ENCODE results near the gene PCOLCE2. TPM values are rescaled to one million over a fixed set of nuclear protein-coding genes. Genes with fewer than 3 reads are reported as not detected.

The PCOLCE2 gene
- total RNA-seq, 2 donors from 2014 or later, result 79.1 to 148 TPM

DNA sequence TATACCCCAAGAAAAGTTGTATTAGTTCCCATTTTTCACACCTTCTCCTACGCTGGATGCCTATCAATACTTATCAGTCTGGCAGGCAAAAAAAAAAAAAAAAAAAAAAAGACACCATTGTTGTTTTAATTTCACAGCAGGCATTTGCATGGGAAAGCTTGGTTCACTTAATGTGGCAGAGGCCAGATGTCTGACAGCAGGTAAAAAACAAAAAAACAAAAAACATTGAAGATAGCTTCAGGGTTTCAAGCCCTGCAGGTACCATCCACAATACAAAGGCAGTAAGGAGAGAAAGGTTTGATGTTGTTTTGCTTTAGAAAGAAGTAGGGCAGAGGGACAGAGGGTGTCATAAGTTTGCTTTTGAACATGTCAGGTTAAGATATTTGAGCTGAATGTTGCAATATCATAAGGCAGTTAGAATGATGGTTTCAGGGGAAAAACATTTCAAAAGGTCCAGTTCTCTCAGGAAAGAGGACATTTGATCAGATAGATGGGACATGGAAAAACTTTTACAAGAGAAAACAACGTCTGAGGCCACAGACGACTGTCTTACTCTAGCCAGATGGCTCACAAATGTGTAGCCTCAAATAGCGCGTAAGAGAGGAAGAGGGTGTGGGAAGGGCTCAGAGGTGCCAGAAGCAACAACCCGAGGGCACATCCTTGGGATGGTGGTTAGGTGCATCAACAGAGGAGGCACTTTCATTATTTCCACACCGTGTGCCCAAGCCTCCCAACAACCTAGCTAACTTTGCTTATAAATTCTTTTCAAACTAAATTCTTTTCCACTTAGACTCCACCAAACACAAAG lies 25.7 kb downstream of the PCOLCE2 start:
- no peaks in the 10 kb centered on the region for H3K9me3 ChIP-seq

DNA sequence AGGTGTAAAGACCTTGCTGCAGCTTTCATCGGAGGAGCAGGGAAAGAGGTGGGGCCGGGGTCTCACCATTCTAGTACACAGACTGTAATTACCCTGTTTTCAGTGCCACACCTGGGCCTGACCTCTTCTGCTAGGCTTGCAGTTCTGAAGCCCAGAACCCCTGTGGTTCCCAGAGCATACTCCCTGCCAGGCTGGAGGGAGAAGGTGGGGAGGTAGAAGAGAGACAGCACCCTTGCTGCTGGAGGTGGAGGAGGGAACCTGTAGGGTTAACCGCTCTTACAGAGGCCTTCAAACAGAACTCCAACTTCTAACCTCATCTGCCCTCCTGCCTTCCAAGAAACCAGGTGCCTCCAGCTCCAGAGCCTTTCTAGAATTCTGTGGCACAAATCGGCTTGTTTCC lies 27.0 kb downstream of the PCOLCE2 start:
- no peak for DNase-seq (ENCODE audit: low spot score)
- Histone ChIP-seq H3K27me3 (no peaks in the 10 kb centered on the region), H3K36me3 (no peaks in the 10 kb centered on the region), H3K4me1 (peaks cover 0 to 10% of the 10 kb centered on the region in 2 donors), H3K4me3 (no peak overlapping the region), H3K9me3 (no peaks in the 10 kb centered on the region), H3K27ac (peak overlapping the region in 1 of 2 donors; percentile 3)
- no peak for TF ChIP-seq CTCF (IDR thresholded peaks at IDR 0.05)

More for the DNA sequence above, 25.7 kb downstream of the PCOLCE2 start:
- no peak for TF ChIP-seq CTCF (IDR thresholded peaks at IDR 0.05)
- H3K4me1 ChIP-seq, result peaks cover 0 to 10% of the 10 kb centered on the region in 2 donors
- H3K4me3 ChIP-seq, result no peak overlapping the region
- H3K27me3 ChIP-seq, result no peaks in the 10 kb centered on the region
- H3K27ac ChIP-seq, result peak overlapping the region; percentile 11 to 62
- H3K36me3 ChIP-seq, result no peaks in the 10 kb centered on the region
- peak; percentile 69 for DNase-seq (ENCODE audit: low spot score)

- Histone ChIP-seq H3K4me3 (no peak overlapping the region), H3K9me3 (no peaks in the 10 kb centered on the region), H3K36me3 (no peaks in the 10 kb centered on the region), H3K27ac (peak overlapping the region; percentile 46 to 67), H3K4me1 (peaks cover 0 to 19% of the 10 kb centered on the region in 2 donors), H3K27me3 (no peaks in the 10 kb centered on the region)
- TF ChIP-seq CTCF (IDR thresholded peaks at IDR 0.05), result no peak
- no peak for DNase-seq (ENCODE audit: low spot score)
These were observed 30.8 kb downstream of the PCOLCE2 start for GRCh38 chr3:142858043-142858442.

GRCh38 chr3:142857056-142857455 lies 31.8 kb downstream of the PCOLCE2 start:
- no peak overlapping the region for H3K4me3 ChIP-seq
- H3K27me3 ChIP-seq, result no peaks in the 10 kb centered on the region
- H3K36me3 ChIP-seq, result no peaks in the 10 kb centered on the region
- H3K9me3 ChIP-seq, result no peaks in the 10 kb centered on the region
- no peak for DNase-seq (ENCODE audit: low spot score)
- no peak for TF ChIP-seq CTCF (IDR thresholded peaks at IDR 0.05)
- H3K4me1 ChIP-seq, result peaks cover 0 to 20% of the 10 kb centered on the region in 2 donors
- H3K27ac ChIP-seq, result peak overlapping the region; percentile 46 to 67

DNA sequence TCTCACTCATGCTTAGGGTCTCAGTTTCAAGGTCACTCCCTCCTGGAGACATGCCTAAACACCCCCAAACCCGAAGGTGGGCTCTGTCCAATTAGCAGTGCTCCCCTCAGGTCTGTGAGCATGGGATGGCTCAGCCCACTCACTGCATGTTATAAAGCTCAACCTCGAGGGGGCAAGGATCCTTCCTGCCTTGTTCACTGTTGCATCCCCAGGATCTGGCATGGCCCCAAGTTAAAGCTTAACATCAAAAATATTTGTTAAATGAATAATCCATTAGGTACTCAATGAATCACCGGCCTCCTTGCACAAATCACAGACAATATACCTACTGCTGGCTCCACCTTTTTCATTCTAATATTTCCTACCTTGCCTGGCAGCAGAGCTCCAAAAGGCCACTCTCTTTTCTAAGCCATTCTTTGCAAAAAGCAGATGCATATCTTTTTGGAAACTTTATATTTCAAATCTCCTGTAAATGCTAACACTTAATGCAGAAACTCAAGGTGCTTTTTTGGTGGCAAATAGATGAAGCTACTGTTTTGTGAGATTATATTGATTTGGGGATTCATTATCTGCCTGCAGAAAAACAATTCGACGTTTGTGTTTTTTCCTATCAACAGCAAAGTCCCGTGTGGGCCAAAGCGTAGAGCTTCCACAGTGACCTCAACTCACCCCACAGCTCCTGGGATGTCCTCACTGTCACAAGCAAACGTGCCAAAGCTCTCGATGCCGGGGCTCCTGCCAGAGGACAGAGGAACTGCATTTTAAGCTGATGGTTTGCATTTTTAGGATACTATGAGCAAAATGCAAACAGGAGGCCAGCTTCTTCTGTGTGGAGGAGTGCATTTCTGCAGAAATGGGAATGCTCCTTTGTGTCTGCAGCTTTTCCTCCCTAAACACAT lies 35.4 kb downstream of the PCOLCE2 start:
- Histone ChIP-seq H3K27ac (peak overlapping the region in 1 of 2 donors; percentile 8), H3K36me3 (no peaks in the 10 kb centered on the region), H3K4me1 (peaks cover 0 to 32% of the 10 kb centered on the region in 2 donors), H3K9me3 (no peaks in the 10 kb centered on the region), H3K27me3 (no peaks in the 10 kb centered on the region), H3K4me3 (no peak overlapping the region)
- no peak for TF ChIP-seq CTCF (IDR thresholded peaks at IDR 0.05)
- DNase-seq (ENCODE audit: low spot score), result no peak

All from right atrium auricular region (tissue), 2 donors.